Mesenchymal stem cell (in vitro differentiated cells and primary cell): ENCODE data around the gene ALK.

Source experiments
- DNase-seq: peaks from one replicate; pipeline ENCODE4 v3.0.0-alpha.2; 2013
- H2AFZ ChIP-seq: one replicate; pipeline ENCODE4 v1.6.1; 2013; ENCODE audit warnings: low read depth, mild to moderate bottlenecking, control low read depth, inconsistent platforms, low read length, moderate library complexity
- H2AK5ac ChIP-seq: 2 replicates; pipeline ENCODE4 v1.6.1; 2013; ENCODE audit warnings: low read length, moderate library complexity, mild to moderate bottlenecking, inconsistent platforms; ENCODE audit not compliant: severe bottlenecking
- H2BK120ac ChIP-seq: one replicate; pipeline ENCODE4 v1.6.1; 2013; ENCODE audit warnings: low read depth, mild to moderate bottlenecking, inconsistent platforms, low read length, moderate library complexity
- H2BK12ac ChIP-seq, 2 experiments: one replicate each; pipeline ENCODE4 v1.6.1; 2013; ENCODE audit warnings: inconsistent platforms in 2 of 2, low read length in 2 of 2, mild to moderate bottlenecking in 2 of 2, moderate library complexity in 2 of 2, control low read depth in 1 of 2
- H2BK15ac ChIP-seq: one replicate; pipeline ENCODE4 v1.6.1; 2013; ENCODE audit warnings: mild to moderate bottlenecking, low read depth, inconsistent platforms; ENCODE audit not compliant: poor library complexity, severe bottlenecking
- H2BK5ac ChIP-seq: 2 replicates; pipeline ENCODE4 v1.6.1; 2013; ENCODE audit warnings: low read depth, mild to moderate bottlenecking, low read length, control low read depth, inconsistent platforms; ENCODE audit not compliant: poor library complexity, severe bottlenecking
- H3K14ac ChIP-seq, 2 experiments: one replicate each; pipeline ENCODE4 v1.6.1; 2013; ENCODE audit warnings: inconsistent platforms in 2 of 2, low read length in 2 of 2, control low read depth in 1 of 2, mild to moderate bottlenecking in 1 of 2, moderate library complexity in 1 of 2
- H3K18ac ChIP-seq, 2 experiments: one replicate each; pipeline ENCODE4 v1.6.1; 2013; ENCODE audit warnings: inconsistent platforms in 2 of 2, low read length in 2 of 2, control low read depth in 1 of 2, low read depth in 1 of 2, mild to moderate bottlenecking in 1 of 2
- H3K23ac ChIP-seq, 2 experiments: one replicate each; pipeline ENCODE4 v1.6.1; 2013; ENCODE audit warnings: inconsistent platforms in 2 of 2, low read length in 2 of 2, mild to moderate bottlenecking in 2 of 2, moderate library complexity in 2 of 2, control low read depth in 1 of 2
- H3K27ac ChIP-seq: 2 replicates; pipeline ENCODE4 v1.5.1; 2013; ENCODE audit warnings: mild to moderate bottlenecking, moderate library complexity, low read length, control low read depth, inconsistent platforms; ENCODE audit not compliant: poor library complexity, severe bottlenecking
- H3K27me3 ChIP-seq, 2 experiments: 2 replicates each; pipeline versions ENCODE4 v1.6.1 to v1.7.0; 2013; ENCODE audit warnings: low read length in 2 of 2, mild to moderate bottlenecking in 2 of 2, moderate library complexity in 2 of 2, control low read depth in 1 of 2, inconsistent platforms in 1 of 2; ENCODE audit not compliant: control insufficient read depth in 1 of 2, insufficient read depth in 1 of 2
- H3K36me3 ChIP-seq, 2 experiments: 2 replicates each; pipeline versions ENCODE4 v1.6.1 to v1.7.0; 2013; ENCODE audit warnings: low read length in 2 of 2, control low read depth in 1 of 2, inconsistent platforms in 1 of 2, low read depth in 1 of 2, mild to moderate bottlenecking in 1 of 2; ENCODE audit not compliant: insufficient read depth in 2 of 2, control insufficient read depth in 1 of 2
- H3K4ac ChIP-seq, 2 experiments: one replicate each; pipeline ENCODE4 v1.6.1; 2013; ENCODE audit warnings: inconsistent platforms in 2 of 2, low read length in 2 of 2, mild to moderate bottlenecking in 2 of 2, moderate library complexity in 2 of 2, control low read depth in 1 of 2, low read depth in 1 of 2
- H3K4me1 ChIP-seq: 2 replicates; pipeline ENCODE4 v1.6.1; 2013; ENCODE audit warnings: low read depth, low read length, control low read depth; ENCODE audit not compliant: control insufficient read depth, insufficient read depth
- H3K4me2 ChIP-seq: 2 replicates; pipeline ENCODE4 v1.6.1; 2013; ENCODE audit warnings: low read length, mild to moderate bottlenecking, inconsistent platforms; ENCODE audit not compliant: poor library complexity, severe bottlenecking
- H3K4me3 ChIP-seq, 2 experiments: 2 replicates each; pipeline versions ENCODE4 v1.5.1 to v1.7.0; 2013; ENCODE audit warnings: low read length in 2 of 2, mild to moderate bottlenecking in 2 of 2, control low read depth in 1 of 2, low read depth in 1 of 2; ENCODE audit not compliant: insufficient read depth in 1 of 2
- H3K79me1 ChIP-seq: replicated peaks from 2 replicates; pipeline ENCODE4 v1.6.1; 2013; ENCODE audit warnings: mild to moderate bottlenecking, control low read depth, low read length, inconsistent platforms; ENCODE audit not compliant: poor library complexity, severe bottlenecking
- H3K9ac ChIP-seq: 2 replicates; pipeline ENCODE4 v1.7.0; 2013; ENCODE audit warnings: mild to moderate bottlenecking, low read length, moderate library complexity
- H3K9me3 ChIP-seq: 2 replicates; pipeline ENCODE4 v1.7.0; 2013; ENCODE audit warnings: mild to moderate bottlenecking, low read length; ENCODE audit not compliant: control insufficient read depth
- H4K8ac ChIP-seq: one replicate; pipeline ENCODE4 v1.6.1; 2013; ENCODE audit warnings: inconsistent platforms, mild to moderate bottlenecking, low read length, moderate library complexity
- H4K91ac ChIP-seq: one replicate; pipeline ENCODE4 v1.6.1; 2013; ENCODE audit warnings: mild to moderate bottlenecking, low read length, inconsistent platforms
- WGBS: methylation state at CpG from one replicate; pipeline ENCODE4 v1.1.7; 2013; ENCODE audit warnings: mixed read lengths; 5-methylcytosine and 5-hydroxymethylcytosine counted together

The ALK gene

DNA sequence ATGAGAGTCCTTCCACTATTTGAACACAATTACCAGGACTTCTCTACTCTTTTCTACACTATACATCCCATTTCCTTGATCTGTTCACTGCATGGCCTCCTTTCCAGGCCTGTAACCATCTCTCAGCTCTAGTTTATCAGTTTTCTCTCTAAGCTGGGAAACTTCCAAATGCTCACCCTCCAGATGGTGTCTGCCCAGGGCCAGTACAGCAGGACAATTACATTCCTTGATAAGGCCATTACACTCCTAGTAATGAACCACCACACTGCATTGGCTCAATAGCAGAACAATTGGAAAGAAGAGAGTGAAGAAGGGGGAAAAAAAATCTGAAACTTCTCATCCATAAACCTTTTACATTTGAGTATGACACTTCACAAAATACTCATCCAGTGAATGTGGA, 359.1 kb downstream of the ALK start:
- Histone ChIP-seq H3K36me3 (no peaks in the 10 kb centered on the region), H2AFZ (no peak overlapping the region), H3K27me3 (no peaks in the 10 kb centered on the region), H3K9ac (no peak overlapping the region), H3K27ac (no peak overlapping the region), H2BK12ac (no peak overlapping the region), H3K9me3 (no peaks in the 10 kb centered on the region), H3K4me3 (no peak overlapping the region), H2AK5ac (no peak overlapping the region), H3K79me1 (no peaks in the 10 kb centered on the region), H3K4me2 (no peak overlapping the region), H4K91ac (no peak overlapping the region), H3K14ac (no peak overlapping the region), H3K18ac (no peak overlapping the region), H4K8ac (no peak overlapping the region), H3K23ac (no peak overlapping the region), H3K4me1 (no peaks in the 10 kb centered on the region), H2BK120ac (no peak overlapping the region), H2BK15ac (no peak overlapping the region), H3K4ac (no peak overlapping the region), H2BK5ac (no peak overlapping the region)
- DNase-seq, result no peak

DNA sequence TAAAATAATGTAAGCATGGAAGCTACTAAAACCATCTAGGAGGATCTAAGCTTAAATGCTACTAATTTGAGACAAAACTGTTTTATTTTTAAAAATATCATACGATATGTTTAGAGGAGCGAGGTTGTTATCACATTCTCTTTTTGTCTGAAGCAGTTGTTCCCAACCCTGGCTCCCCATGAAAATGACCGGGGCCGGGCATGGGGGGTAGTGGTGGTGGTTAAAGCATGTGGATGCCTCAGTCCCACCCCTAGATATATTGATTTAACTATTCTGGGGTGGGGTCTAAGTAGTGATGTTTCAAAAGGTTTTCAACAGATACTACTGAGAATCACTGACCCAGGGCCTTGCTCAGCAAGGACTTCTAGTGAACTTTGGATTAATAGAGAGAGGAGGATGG, 359.8 kb downstream of the ALK start:
- Histone ChIP-seq H2AFZ (no peak overlapping the region), H2BK15ac (no peak overlapping the region), H4K8ac (no peak overlapping the region), H3K14ac (no peak overlapping the region), H3K27me3 (no peaks in the 10 kb centered on the region), H2BK120ac (no peak overlapping the region), H3K4me3 (no peak overlapping the region), H2BK5ac (no peak overlapping the region), H3K36me3 (no peaks in the 10 kb centered on the region), H3K79me1 (no peaks in the 10 kb centered on the region), H3K9ac (no peak overlapping the region), H3K18ac (no peak overlapping the region), H3K4me2 (no peak overlapping the region), H2AK5ac (no peak overlapping the region), H3K4me1 (no peaks in the 10 kb centered on the region), H3K23ac (no peak overlapping the region), H3K4ac (no peak overlapping the region), H4K91ac (no peak overlapping the region), H2BK12ac (no peak overlapping the region), H3K27ac (no peak overlapping the region), H3K9me3 (no peaks in the 10 kb centered on the region)
- no peak for DNase-seq
- WGBS, result 91% methylated on average over 3 of the region's 4 CpGs

DNA sequence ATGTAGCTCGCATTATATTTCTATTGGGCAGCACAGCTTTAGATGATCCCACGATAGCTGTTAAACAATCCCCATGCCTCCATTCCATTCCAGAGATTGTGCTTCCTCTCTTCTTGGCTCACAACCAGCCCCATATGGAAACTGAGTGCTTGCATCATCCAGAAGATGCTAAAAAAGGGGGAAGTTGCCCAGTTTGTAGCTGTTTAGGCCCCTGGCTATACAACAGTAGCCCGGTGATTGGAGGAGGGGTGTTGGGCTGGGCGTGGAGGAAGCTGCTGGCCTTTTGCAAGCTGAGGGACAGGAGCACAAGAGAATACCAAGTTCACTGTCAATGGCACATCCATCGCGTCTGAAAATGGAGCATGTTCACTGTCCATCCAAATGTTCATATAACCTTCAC, 360.2 kb downstream of the ALK start:
- Histone ChIP-seq H3K23ac (no peak overlapping the region), H3K4me3 (no peak overlapping the region), H3K36me3 (no peaks in the 10 kb centered on the region), H4K8ac (no peak overlapping the region), H2AFZ (no peak overlapping the region), H3K4ac (no peak overlapping the region), H3K79me1 (no peaks in the 10 kb centered on the region), H3K4me2 (no peak overlapping the region), H2BK15ac (no peak overlapping the region), H3K9me3 (no peaks in the 10 kb centered on the region), H3K27me3 (no peaks in the 10 kb centered on the region), H3K9ac (no peak overlapping the region), H2BK5ac (no peak overlapping the region), H3K27ac (no peak overlapping the region), H3K4me1 (no peaks in the 10 kb centered on the region), H2BK120ac (no peak overlapping the region), H2AK5ac (no peak overlapping the region), H2BK12ac (no peak overlapping the region), H4K91ac (no peak overlapping the region), H3K18ac (no peak overlapping the region), H3K14ac (no peak overlapping the region)
- DNase-seq, result no peak
- WGBS, result 85% methylated on average over 6 of the region's 6 CpGs

DNA sequence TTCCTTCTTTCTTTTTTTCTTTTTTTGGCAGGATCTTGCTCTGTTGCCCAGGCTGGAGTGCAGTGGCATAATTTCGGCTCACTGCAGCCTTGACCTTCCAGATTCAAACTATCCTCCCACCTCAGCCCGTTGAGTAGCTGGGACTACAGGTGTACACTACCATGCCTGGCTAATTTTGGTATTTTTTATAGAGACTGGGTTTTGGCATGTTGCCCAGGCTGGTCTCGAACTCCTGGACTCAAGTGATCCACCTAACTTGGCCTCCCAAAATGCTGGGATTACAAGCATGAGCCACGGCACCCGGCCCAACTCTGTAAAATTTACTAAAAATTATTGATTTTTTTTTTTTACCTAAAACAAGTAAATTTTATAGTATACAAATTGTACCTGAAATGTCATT, 360.8 kb downstream of the ALK start:
- H3K9ac ChIP-seq, result no peak overlapping the region
- H3K4me1 ChIP-seq, result no peaks in the 10 kb centered on the region
- no peaks in the 10 kb centered on the region for H3K27me3 ChIP-seq
- H3K23ac ChIP-seq, result no peak overlapping the region
- H2BK120ac ChIP-seq, result no peak overlapping the region
- DNase-seq, result no peak
- no peak overlapping the region for H2AFZ ChIP-seq
- H3K79me1 ChIP-seq, result no peaks in the 10 kb centered on the region
- H3K4me2 ChIP-seq, result no peak overlapping the region
- H3K4ac ChIP-seq, result no peak overlapping the region
- 53% methylated on average over 3 of the region's 5 CpGs for WGBS
- no peaks in the 10 kb centered on the region for H3K36me3 ChIP-seq
- no peak overlapping the region for H4K91ac ChIP-seq
- no peak overlapping the region for H3K18ac ChIP-seq
- H3K27ac ChIP-seq, result no peak overlapping the region
- no peak overlapping the region for H2BK5ac ChIP-seq
- H3K4me3 ChIP-seq, result no peak overlapping the region
- no peak overlapping the region for H2BK12ac ChIP-seq
- no peak overlapping the region for H4K8ac ChIP-seq
- H2BK15ac ChIP-seq, result no peak overlapping the region
- H3K9me3 ChIP-seq, result no peaks in the 10 kb centered on the region
- no peak overlapping the region for H3K14ac ChIP-seq
- H2AK5ac ChIP-seq, result no peak overlapping the region
